PFSK-1 (cell line): ENCODE results near the gene ZNF709.

Experiments
- FOXP2 ChIP-seq: optimal IDR thresholded peaks from 2 replicates; pipeline ENCODE3; 2011; ENCODE audit warnings: borderline replicate concordance, control low read depth, inconsistent platforms; ENCODE audit not compliant: insufficient read depth; ENCODE audit errors: extremely low read length, extremely low read depth
- POLR2AphosphoS5 ChIP-seq: IDR thresholded peaks from 2 replicates; pipeline ENCODE4 v1.6.1; 2012; ENCODE audit warnings: low read depth, mild to moderate bottlenecking, control low read depth, low read length, moderate library complexity
- SIN3A ChIP-seq: IDR thresholded peaks from 2 replicates; pipeline ENCODE4 v1.6.1; 2012; ENCODE audit warnings: mild to moderate bottlenecking, low read length, moderate library complexity, borderline replicate concordance; ENCODE audit not compliant: insufficient read depth
- TAF1 ChIP-seq: IDR thresholded peaks from 2 replicates; pipeline ENCODE4 v1.6.1; 2012; ENCODE audit warnings: low read length, control low read depth, borderline replicate concordance; ENCODE audit not compliant: insufficient read depth
- TF ChIP-seq, protein P1 (sequence below), 2 experiments: IDR thresholded peaks; 2 replicates each; pipeline versions ENCODE4 v1.6.1 to v1.8.0; 2011 to 2012; ENCODE audit warnings: low read depth in 2 of 2, low read length in 2 of 2, control low read depth in 1 of 2, inconsistent platforms in 1 of 2, mild to moderate bottlenecking in 1 of 2, moderate library complexity in 1 of 2; ENCODE audit not compliant: insufficient read depth in 1 of 2

ZNF709 gene

GRCh38 chr19:12411893-12412292 lies 72.7 kb downstream of the ZNF709 start:
- TF ChIP-seq TAF1 (no peak), POLR2AphosphoS5 (no peak), SIN3A (no peak), FOXP2 (no peak)
- TF ChIP-seq, protein P1, sequence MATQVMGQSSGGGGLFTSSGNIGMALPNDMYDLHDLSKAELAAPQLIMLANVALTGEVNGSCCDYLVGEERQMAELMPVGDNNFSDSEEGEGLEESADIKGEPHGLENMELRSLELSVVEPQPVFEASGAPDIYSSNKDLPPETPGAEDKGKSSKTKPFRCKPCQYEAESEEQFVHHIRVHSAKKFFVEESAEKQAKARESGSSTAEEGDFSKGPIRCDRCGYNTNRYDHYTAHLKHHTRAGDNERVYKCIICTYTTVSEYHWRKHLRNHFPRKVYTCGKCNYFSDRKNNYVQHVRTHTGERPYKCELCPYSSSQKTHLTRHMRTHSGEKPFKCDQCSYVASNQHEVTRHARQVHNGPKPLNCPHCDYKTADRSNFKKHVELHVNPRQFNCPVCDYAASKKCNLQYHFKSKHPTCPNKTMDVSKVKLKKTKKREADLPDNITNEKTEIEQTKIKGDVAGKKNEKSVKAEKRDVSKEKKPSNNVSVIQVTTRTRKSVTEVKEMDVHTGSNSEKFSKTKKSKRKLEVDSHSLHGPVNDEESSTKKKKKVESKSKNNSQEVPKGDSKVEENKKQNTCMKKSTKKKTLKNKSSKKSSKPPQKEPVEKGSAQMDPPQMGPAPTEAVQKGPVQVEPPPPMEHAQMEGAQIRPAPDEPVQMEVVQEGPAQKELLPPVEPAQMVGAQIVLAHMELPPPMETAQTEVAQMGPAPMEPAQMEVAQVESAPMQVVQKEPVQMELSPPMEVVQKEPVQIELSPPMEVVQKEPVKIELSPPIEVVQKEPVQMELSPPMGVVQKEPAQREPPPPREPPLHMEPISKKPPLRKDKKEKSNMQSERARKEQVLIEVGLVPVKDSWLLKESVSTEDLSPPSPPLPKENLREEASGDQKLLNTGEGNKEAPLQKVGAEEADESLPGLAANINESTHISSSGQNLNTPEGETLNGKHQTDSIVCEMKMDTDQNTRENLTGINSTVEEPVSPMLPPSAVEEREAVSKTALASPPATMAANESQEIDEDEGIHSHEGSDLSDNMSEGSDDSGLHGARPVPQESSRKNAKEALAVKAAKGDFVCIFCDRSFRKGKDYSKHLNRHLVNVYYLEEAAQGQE (IDR thresholded peaks at IDR 0.05; ENCODE audit: insufficient read depth in 1 of 2, low read depth in 2 of 2, low read length in 2 of 2), result no peak
